Measurements from ENCODE around the gene HSD17B2.
A peak's percentile ranks its signal among the peaks of the same experiment; 100 is the strongest.

Gene HSD17B2, protein sequence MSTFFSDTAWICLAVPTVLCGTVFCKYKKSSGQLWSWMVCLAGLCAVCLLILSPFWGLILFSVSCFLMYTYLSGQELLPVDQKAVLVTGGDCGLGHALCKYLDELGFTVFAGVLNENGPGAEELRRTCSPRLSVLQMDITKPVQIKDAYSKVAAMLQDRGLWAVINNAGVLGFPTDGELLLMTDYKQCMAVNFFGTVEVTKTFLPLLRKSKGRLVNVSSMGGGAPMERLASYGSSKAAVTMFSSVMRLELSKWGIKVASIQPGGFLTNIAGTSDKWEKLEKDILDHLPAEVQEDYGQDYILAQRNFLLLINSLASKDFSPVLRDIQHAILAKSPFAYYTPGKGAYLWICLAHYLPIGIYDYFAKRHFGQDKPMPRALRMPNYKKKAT

DNA sequence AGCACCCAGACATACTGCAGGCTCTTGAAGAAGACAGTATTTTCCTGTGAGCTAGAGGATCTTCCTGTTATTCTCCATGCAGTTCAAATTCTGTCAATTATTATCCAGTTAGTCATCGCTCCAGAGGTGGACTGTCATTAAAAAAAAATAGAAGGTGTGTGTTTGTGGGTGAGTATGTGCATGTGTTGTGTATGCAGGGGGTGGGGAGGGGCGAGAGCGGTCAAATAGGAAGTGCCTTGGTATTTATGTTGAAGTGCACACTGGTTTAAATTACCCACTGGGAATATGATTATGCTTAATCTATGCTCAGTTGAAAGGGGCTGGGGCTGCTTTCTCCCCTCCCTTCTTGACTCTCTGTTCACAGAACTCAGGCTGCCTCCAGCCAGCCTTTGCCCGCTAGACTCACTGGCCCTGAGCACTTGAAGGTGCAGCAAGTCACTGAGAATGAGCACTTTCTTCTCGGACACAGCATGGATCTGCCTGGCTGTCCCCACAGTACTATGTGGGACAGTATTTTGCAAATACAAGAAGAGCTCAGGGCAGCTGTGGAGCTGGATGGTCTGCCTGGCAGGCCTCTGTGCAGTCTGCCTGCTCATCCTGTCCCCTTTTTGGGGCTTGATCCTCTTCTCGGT lies at the start of gene HSD17B2:
Gene HSD17B2, plus strand, starts transcription at position 273 of the 632 bp plus-strand sequence. Its CDS starts 172 bp downstream, at position 445.
- no peak within 1 kb of the TSS for H3K27ac ChIP-seq (ENCODE audit: low read depth, low read length)
- H3K9me3 ChIP-seq (ENCODE audit: low read length): no peaks in the 10 kb centered on the region
- no peaks in the 10 kb centered on the region for H3K4me1 ChIP-seq (ENCODE audit: insufficient read depth, low read length)
- no peak within 1 kb of the TSS for H3K4me3 ChIP-seq (ENCODE audit: low read depth in 1 of 2, low read length in 2 of 2)
- H3K9ac ChIP-seq (ENCODE audit: low read length): no peak within 1 kb of the TSS
- H3K36me3 ChIP-seq (ENCODE audit: insufficient read depth, low read length): no peaks in the 10 kb centered on the region
- no peaks in the 10 kb centered on the region for H3K27me3 ChIP-seq (ENCODE audit: control insufficient read depth in 1 of 2, insufficient read depth in 2 of 2, low read length in 2 of 2)

DNA sequence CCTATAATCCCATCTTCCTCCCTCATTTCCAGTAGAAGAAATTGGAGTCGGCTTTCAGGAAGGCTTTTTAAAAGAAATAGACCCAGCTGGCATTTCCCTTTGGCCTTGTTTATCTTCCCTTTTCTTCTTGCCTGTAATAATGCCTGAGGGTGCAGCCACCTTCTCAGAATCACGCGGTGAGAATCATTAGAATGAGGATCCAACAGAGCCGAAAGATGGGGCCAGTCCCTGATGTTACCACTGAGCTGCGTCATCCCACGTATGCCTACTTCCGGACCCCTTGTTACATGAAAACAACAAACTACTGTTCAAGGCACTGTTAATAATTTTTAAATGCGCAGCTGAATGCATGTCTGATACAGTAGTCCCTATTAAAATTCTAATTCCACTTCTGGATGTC lies 47.9 kb upstream of the HSD17B2 start:
- H3K4me1 ChIP-seq (ENCODE audit: insufficient read depth, low read length): no peaks in the 10 kb centered on the region
- H3K9ac ChIP-seq (ENCODE audit: low read length): no peak overlapping the region
- no peaks in the 10 kb centered on the region for H3K27me3 ChIP-seq (ENCODE audit: control insufficient read depth in 1 of 2, insufficient read depth in 2 of 2, low read length in 2 of 2)
- H3K36me3 ChIP-seq (ENCODE audit: insufficient read depth, low read length): no peaks in the 10 kb centered on the region
- no peak overlapping the region for H3K27ac ChIP-seq (ENCODE audit: low read depth, low read length)
- no peaks in the 10 kb centered on the region for H3K9me3 ChIP-seq (ENCODE audit: low read length)
- no peak overlapping the region for H3K4me3 ChIP-seq (ENCODE audit: low read depth in 1 of 2, low read length in 2 of 2)

DNA sequence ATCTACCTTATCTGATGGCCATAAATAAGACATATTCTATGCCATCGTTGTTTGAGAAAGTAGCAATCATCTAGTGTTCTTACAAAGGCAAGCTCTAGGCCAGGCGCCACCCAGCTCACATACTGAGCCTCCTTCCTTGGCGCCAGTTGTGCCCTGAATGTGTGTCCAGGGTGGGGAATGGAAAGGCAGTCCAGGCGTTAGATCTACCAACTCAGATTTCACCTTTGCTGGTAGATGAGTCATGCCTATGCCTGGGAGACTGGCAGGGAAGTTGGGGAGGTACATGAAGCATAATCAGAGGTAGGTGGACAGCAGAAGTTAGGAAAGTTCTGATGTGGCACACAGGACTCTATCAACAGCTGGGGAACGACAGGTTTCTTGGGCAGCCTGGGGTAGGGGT lies 47.3 kb upstream of the HSD17B2 start:
- Histone ChIP-seq H3K9ac (ENCODE audit: low read length) (no peak overlapping the region), H3K27ac (ENCODE audit: low read depth, low read length) (no peak overlapping the region), H3K36me3 (ENCODE audit: insufficient read depth, low read length) (no peaks in the 10 kb centered on the region), H3K9me3 (ENCODE audit: low read length) (no peaks in the 10 kb centered on the region), H3K27me3 (ENCODE audit: control insufficient read depth in 1 of 2, insufficient read depth in 2 of 2, low read length in 2 of 2) (no peaks in the 10 kb centered on the region), H3K4me1 (ENCODE audit: insufficient read depth, low read length) (no peaks in the 10 kb centered on the region), H3K4me3 (ENCODE audit: low read depth in 1 of 2, low read length in 2 of 2) (no peak overlapping the region)

DNA sequence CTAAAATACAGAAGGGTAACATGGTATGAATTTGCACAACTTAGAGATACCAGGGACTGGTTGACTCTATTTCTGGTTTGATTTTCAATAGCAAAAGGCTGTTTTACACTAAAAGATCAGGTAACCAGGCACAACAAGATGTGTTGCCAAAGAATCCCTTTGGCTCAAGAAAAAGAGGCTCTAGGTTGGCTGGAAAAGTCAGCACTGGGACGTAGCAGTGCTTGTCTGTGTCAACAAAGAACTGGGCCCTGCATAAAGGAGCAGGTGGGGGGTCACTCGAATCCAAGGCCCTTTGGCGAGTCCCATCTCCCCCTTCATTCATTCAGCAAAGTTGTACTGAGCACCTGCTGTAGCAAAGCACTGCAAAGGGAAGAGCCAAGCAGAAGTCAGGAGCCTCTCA lies 42.2 kb upstream of the HSD17B2 start:
- no peak overlapping the region for H3K9ac ChIP-seq (ENCODE audit: low read length)

DNA sequence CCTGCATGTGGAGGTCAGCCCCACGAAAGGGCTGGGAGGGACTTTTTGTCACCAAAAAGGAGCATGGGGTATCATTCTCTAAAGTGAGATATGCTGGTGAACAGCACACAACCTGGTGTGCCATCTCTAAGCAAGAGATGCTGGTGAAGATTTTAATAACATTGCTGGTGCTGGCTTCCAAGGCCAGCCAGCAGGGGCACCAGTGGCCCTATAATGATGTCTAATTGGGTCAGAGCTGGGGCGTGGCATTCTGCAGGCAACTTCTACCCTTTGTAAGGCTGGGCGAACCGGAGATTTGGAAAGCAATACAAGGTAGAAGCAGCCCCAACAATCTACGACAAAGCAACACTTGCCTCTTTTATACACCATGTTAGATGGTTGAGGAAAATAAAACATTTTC lies 40.6 kb upstream of the HSD17B2 start:
- no peak overlapping the region for H3K9ac ChIP-seq (ENCODE audit: low read length)
- H3K36me3 ChIP-seq (ENCODE audit: insufficient read depth, low read length): peaks cover 5% of the 10 kb centered on the region
- no peaks in the 10 kb centered on the region for H3K9me3 ChIP-seq (ENCODE audit: low read length)
- H3K27ac ChIP-seq (ENCODE audit: low read depth, low read length): no peak overlapping the region
- H3K4me3 ChIP-seq (ENCODE audit: low read depth in 1 of 2, low read length in 2 of 2): no peak overlapping the region
- no peaks in the 10 kb centered on the region for H3K27me3 ChIP-seq (ENCODE audit: control insufficient read depth in 1 of 2, insufficient read depth in 2 of 2, low read length in 2 of 2)
- peaks cover 31% of the 10 kb centered on the region for H3K4me1 ChIP-seq (ENCODE audit: insufficient read depth, low read length)

More for the DNA sequence above, 42.2 kb upstream of the HSD17B2 start:
- H3K4me1 ChIP-seq (ENCODE audit: insufficient read depth, low read length): peaks cover 27% of the 10 kb centered on the region
- no peak overlapping the region for H3K4me3 ChIP-seq (ENCODE audit: low read depth in 1 of 2, low read length in 2 of 2)
- no peaks in the 10 kb centered on the region for H3K9me3 ChIP-seq (ENCODE audit: low read length)
- H3K27me3 ChIP-seq (ENCODE audit: control insufficient read depth in 1 of 2, insufficient read depth in 2 of 2, low read length in 2 of 2): no peaks in the 10 kb centered on the region
- H3K36me3 ChIP-seq (ENCODE audit: insufficient read depth, low read length): no peaks in the 10 kb centered on the region
- H3K27ac ChIP-seq (ENCODE audit: low read depth, low read length): no peak overlapping the region

DNA sequence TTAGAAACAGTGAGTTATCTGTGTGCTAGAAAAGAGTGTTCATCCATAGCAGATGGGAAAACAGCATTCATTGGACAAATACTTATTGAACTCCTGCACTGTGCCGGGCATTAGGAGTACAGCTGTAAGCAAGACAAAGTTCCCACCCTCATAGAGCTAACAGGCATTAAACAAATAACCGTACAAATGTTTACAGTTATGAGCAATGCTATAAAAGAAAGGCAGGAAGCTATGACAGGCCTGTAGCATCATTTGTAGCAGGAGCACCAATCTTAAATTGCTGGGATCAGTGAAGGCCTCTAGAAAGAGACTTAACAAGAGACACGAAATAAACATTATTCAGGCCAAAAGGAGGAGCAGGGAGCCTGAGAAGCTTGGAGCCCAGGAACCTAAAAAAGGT lies 39.4 kb upstream of the HSD17B2 start:
- Histone ChIP-seq H3K4me3 (ENCODE audit: low read depth in 1 of 2, low read length in 2 of 2) (no peak overlapping the region), H3K9ac (ENCODE audit: low read length) (no peak overlapping the region), H3K36me3 (ENCODE audit: insufficient read depth, low read length) (peaks cover 5% of the 10 kb centered on the region), H3K27ac (ENCODE audit: low read depth, low read length) (no peak overlapping the region), H3K27me3 (ENCODE audit: control insufficient read depth in 1 of 2, insufficient read depth in 2 of 2, low read length in 2 of 2) (no peaks in the 10 kb centered on the region), H3K9me3 (ENCODE audit: low read length) (no peaks in the 10 kb centered on the region), H3K4me1 (ENCODE audit: insufficient read depth, low read length) (peaks cover 31% of the 10 kb centered on the region)

DNA sequence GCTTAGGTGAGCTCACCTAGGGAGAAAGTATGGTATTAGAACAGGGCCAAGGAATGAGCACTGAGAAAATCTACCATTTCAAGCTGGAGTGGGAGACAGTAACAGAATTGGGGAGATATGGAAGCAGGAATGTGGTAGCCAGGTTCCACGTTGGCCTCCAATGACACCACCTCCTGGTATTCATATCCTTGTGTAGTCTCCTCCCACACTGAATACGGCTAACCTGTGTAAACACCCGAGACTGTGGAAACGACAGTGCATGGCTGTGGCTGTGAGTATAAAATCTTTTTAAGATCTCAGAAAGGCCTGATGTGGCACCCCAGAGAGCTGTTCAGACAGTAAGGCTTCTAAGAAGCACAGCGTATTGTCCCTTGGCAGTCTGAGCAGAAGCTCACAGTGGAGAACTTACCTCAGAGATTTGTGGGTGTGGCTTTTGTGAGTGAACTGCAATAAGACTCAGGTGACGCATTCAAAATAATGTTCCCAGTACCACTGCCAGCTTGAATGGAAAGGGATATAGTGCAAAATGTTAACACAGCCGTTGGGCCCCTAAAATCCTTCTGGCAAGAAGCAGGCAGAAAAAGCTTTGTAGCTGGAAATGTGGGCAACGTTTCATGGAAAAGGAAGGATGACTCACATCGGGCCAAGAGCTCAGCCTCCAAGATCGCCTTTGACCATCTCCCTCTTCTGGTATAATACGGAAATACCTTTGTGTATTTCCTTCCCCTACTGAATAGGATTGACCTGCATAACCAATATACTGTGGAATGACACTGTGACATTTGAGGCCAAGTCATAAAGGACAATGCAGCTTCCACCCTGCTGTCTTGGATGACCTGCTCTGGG lies 38.2 kb upstream of the HSD17B2 start:
- H3K4me3 ChIP-seq (ENCODE audit: low read depth in 1 of 2, low read length in 2 of 2): no peak overlapping the region
- H3K4me1 ChIP-seq (ENCODE audit: insufficient read depth, low read length): peaks cover 31% of the 10 kb centered on the region
- peak overlapping the region; percentile 45 for H3K27ac ChIP-seq (ENCODE audit: low read depth, low read length)
- H3K27me3 ChIP-seq (ENCODE audit: control insufficient read depth in 1 of 2, insufficient read depth in 2 of 2, low read length in 2 of 2): no peaks in the 10 kb centered on the region
- no peaks in the 10 kb centered on the region for H3K9me3 ChIP-seq (ENCODE audit: low read length)
- H3K9ac ChIP-seq (ENCODE audit: low read length): no peak overlapping the region
- H3K36me3 ChIP-seq (ENCODE audit: insufficient read depth, low read length): peaks cover 5% of the 10 kb centered on the region

DNA sequence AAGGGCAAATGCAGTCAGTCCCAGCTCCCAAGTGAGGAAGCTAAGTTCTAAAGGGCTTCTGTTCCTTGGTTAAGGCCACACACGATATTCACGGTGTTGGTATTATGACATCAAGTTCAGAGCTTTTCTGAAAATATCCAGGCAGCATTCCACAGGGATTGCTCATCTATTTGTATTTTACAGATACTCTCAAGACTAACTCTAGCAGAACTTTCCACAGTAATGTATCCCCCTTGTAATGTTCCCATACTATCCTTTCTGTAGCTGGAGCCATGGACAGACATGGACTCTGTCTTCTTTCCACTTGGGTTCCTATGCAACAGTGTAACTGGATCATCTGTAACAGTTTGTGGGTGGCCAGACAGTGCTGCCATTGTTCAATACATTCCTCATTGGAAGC lies 37.3 kb upstream of the HSD17B2 start:
- H3K4me1 ChIP-seq (ENCODE audit: insufficient read depth, low read length): peaks cover 31% of the 10 kb centered on the region
- H3K27me3 ChIP-seq (ENCODE audit: control insufficient read depth in 1 of 2, insufficient read depth in 2 of 2, low read length in 2 of 2): no peaks in the 10 kb centered on the region
- H3K36me3 ChIP-seq (ENCODE audit: insufficient read depth, low read length): peaks cover 5% of the 10 kb centered on the region
- no peak overlapping the region for H3K4me3 ChIP-seq (ENCODE audit: low read depth in 1 of 2, low read length in 2 of 2)
- H3K9me3 ChIP-seq (ENCODE audit: low read length): no peaks in the 10 kb centered on the region
- H3K9ac ChIP-seq (ENCODE audit: low read length): no peak overlapping the region
- peak overlapping the region; percentile 41 for H3K27ac ChIP-seq (ENCODE audit: low read depth, low read length)

DNA sequence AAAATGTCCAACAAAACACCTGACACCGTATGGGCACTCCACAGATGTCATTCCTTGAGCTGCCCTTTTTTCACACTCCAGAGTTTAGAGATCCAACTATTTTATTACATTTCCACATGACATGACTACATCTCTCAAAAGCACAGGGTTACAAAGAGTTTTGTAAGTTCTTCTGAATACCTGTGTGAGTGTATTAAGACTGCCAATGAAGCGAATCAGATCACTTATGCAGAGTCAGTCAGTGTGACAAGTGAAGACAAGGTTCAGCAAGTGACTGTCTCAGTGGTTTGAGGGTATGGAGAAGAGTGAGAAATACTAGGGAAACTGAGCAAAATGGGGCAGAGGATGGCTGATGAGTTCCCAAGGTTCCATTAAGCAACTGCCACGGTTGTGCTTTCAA lies 32.2 kb upstream of the HSD17B2 start:
- no peak overlapping the region for H3K4me3 ChIP-seq (ENCODE audit: low read depth in 1 of 2, low read length in 2 of 2)
- H3K27me3 ChIP-seq (ENCODE audit: control insufficient read depth in 1 of 2, insufficient read depth in 2 of 2, low read length in 2 of 2): no peaks in the 10 kb centered on the region
- H3K36me3 ChIP-seq (ENCODE audit: insufficient read depth, low read length): peaks cover 5% of the 10 kb centered on the region
- H3K4me1 ChIP-seq (ENCODE audit: insufficient read depth, low read length): peaks cover 4% of the 10 kb centered on the region
- H3K27ac ChIP-seq (ENCODE audit: low read depth, low read length): no peak overlapping the region
- no peaks in the 10 kb centered on the region for H3K9me3 ChIP-seq (ENCODE audit: low read length)
- no peak overlapping the region for H3K9ac ChIP-seq (ENCODE audit: low read length)

DNA sequence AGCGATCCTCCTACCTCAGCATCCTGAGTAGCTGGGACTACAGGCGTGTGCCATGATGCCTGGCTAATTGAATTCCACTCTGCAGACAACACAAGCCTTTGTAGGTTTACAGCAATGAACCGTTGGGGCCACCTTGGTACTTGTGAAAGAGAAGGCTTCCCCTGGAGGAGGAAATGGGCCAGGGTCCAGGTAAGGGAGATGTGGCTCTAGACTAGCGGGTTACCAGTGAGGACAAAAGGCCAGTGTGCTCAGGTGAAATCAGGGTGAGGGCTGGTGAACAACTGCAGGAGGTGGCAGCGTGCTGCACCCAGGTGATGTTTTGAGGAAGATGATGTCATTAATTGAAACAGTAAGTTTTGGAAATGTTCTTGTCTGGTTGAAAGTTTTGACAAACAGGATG lies 30.5 kb upstream of the HSD17B2 start:
- H3K36me3 ChIP-seq (ENCODE audit: insufficient read depth, low read length): no peaks in the 10 kb centered on the region
- no peak overlapping the region for H3K9ac ChIP-seq (ENCODE audit: low read length)
- no peak overlapping the region for H3K4me3 ChIP-seq (ENCODE audit: low read depth in 1 of 2, low read length in 2 of 2)
- no peaks in the 10 kb centered on the region for H3K4me1 ChIP-seq (ENCODE audit: insufficient read depth, low read length)
- H3K27ac ChIP-seq (ENCODE audit: low read depth, low read length): no peak overlapping the region
- no peaks in the 10 kb centered on the region for H3K27me3 ChIP-seq (ENCODE audit: control insufficient read depth in 1 of 2, insufficient read depth in 2 of 2, low read length in 2 of 2)
- no peaks in the 10 kb centered on the region for H3K9me3 ChIP-seq (ENCODE audit: low read length)

DNA sequence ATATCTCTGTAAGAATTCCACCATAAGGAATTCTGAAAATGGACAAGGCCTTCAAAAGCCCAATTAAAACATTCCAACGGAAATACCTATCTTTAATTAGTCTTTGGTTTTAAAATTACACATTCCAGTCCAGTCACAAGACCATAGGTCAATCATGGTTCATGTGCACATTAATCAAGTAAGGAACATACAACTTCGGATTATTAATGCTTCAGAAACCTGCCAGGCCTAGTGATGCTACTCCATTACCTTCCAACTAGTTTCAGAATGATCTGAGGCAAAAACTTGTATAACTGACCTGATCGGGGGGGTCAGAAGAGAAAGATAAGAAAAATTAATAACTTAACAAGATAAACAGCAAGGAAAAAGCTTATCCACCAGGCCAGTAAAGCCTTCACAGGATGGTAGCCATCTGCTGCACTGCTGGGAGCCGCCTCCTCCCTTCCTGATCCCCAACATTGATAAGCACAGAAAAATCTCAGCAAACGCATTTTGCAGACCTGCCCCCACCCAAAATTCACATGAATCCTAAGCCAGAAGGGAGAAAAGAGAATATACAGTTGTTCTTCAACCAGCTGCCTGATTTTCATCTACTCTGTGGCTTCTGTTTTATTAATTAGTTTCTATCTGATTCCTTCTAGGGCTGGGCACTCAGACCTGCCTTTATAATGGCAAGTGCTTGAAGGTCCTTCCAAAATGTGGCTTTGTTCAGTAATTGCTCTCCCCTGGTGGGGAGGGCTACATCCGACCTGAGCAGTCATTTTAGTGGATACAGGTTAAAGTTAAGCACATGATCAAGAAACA lies 29.8 kb upstream of the HSD17B2 start:
- H3K27ac ChIP-seq (ENCODE audit: low read depth, low read length): no peak overlapping the region
- H3K9ac ChIP-seq (ENCODE audit: low read length): no peak overlapping the region
- H3K9me3 ChIP-seq (ENCODE audit: low read length): no peaks in the 10 kb centered on the region
- no peaks in the 10 kb centered on the region for H3K4me1 ChIP-seq (ENCODE audit: insufficient read depth, low read length)
- H3K27me3 ChIP-seq (ENCODE audit: control insufficient read depth in 1 of 2, insufficient read depth in 2 of 2, low read length in 2 of 2): no peaks in the 10 kb centered on the region
- H3K4me3 ChIP-seq (ENCODE audit: low read depth in 1 of 2, low read length in 2 of 2): no peak overlapping the region
- no peaks in the 10 kb centered on the region for H3K36me3 ChIP-seq (ENCODE audit: insufficient read depth, low read length)

All from muscle layer of colon (tissue), 2 donors.